NCI-H187 treated with DMSO at 0.1 percent for 48 hours (cell line): ENCODE results near the gene GLP2R.

Experiments used
- DNase-seq: peaks from one replicate; lab custom pipeline; 2025; lab: John Stamatoyannopoulos, UW

GLP2R gene

DNA sequence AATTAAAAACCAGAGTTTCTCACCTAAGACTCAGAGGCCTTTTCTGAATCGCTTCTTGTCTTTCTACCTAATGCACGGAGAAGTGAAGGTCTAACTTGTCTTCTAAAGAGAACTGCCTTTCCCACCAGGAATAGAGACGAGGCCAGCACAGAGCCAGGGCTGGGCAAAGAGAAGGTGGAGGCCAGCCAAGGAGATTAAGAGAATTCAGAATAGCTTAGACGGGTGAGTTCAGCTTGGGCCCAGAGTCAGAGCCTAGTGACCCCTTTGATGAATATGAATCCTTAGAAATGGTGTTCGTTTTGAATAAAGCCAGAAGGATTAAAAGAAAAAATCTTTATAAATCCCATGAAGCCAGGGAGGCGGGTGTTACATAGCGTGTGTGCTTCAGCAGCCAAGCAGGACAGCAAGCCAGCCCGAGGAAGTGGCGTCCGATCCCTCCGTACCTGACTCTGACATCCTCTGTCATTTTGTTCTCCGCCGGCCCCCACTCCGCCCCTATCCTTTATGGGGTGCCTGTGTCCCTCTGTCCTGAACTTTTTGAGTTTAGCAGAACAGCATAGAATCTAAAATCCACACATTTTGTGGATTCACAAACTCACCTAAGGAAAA lies 11.3 kb upstream of the GLP2R start:
- DNase-seq: no peak

DNA sequence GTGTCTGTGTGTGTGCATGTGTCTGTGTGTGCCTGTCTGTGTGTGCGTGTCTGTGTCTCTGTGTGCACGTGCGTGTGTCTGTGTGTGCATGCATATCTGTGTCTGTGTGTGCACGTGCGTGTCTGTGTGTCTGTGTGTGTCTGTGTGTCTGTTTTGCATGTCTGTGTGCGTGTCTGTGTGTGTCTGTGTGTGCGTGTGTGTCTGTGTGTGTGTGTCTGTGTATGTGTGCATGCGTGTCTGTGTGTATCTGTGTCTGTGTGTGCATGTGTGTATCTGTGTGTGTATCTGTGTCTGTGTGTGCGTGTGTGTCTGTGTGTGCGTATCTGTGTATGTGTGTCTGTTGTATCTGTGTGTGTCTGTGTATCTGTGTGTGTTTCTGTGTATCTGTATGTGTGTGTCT lies 9.3 kb upstream of the GLP2R start:
- DNase-seq: no peak

DNA sequence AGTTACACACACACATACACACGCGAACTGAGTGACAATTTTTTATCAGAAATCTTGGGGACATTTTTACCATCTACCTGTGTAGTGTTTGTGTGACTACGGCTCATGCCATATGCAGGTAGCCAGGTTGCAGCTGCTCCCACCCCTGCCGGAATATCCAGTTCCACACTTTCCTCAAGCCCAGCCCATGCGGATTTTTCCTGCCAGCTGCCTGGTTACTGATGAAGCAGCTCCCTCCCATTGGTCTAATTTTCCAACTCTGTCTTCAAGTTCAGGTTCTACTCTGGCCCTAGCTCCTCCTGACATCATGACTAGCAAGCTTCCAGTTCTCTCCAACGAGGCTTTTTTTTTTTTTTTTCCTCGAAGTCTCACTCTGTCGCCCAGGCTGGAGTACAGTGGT lies 8.6 kb upstream of the GLP2R start:
- DNase-seq: no peak

GRCh38 chr17:9818760-9819159 lies 7.0 kb upstream of the GLP2R start:
- DNase-seq: no peak

DNA sequence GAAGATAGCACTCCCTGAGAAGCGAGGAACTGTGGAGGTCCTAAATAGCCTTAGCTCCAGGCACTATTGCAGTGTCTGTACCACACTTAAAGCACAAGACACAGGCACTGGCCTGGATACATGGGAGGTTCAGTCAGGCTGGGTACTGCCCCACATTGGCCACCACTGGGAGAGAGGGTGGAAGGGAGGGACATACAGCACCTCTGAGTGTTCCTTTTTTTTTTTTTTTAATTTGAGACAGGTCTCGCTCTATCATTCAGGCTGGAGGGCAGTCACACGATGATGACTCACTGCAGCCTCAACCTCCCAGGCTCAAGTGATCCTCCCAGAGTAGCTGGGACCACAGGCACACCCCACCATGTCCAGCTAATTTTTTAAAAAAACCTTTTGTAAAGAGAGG lies 5.3 kb upstream of the GLP2R start:
- no peak for DNase-seq

- no peak for DNase-seq
Observed at GRCh38 chr17:9821921-9822320, 3.8 kb upstream of the GLP2R start, which contains the start of gene GSG1L2. TSS of gene GSG1L2 (minus strand) at chr17:9822079. CDS start at chr17:9822071, 8 bp downstream.

- DNase-seq: no peak
Observed at GRCh38 chr17:9824094-9824493, 1.6 kb upstream of the GLP2R start.

- no peak for DNase-seq
Observed at GRCh38 chr17:9824797-9825338, 856 bp upstream of the GLP2R start.

- DNase-seq: no peak
Observed at GRCh38 chr17:9828296-9829295, 2.9 kb downstream of the GLP2R start.

- no peak for DNase-seq
Observed at GRCh38 chr17:9829343-9829742, 3.6 kb downstream of the GLP2R start.

DNA sequence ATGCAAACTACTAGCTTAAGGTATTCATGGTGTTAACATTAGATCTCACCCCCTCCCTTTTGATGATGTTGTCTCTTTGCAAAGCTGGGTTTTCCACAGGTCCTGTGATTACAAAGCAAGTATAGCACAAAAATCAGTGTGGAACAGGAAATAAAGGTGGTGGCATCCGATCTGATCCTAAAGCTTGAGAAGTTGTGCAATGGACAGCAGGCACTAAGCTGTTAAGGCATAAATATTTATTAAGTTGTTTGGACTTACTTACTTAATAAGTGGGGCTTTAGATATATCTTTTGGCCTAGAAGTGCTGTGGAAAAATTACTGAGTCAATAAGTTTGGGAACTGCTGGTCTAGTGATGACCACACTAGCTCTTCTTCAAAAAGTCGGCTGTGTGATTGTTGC lies 5.0 kb downstream of the GLP2R start:
- no peak for DNase-seq

- no peak for DNase-seq
Observed at GRCh38 chr17:9833922-9834321, 8.2 kb downstream of the GLP2R start.

DNA sequence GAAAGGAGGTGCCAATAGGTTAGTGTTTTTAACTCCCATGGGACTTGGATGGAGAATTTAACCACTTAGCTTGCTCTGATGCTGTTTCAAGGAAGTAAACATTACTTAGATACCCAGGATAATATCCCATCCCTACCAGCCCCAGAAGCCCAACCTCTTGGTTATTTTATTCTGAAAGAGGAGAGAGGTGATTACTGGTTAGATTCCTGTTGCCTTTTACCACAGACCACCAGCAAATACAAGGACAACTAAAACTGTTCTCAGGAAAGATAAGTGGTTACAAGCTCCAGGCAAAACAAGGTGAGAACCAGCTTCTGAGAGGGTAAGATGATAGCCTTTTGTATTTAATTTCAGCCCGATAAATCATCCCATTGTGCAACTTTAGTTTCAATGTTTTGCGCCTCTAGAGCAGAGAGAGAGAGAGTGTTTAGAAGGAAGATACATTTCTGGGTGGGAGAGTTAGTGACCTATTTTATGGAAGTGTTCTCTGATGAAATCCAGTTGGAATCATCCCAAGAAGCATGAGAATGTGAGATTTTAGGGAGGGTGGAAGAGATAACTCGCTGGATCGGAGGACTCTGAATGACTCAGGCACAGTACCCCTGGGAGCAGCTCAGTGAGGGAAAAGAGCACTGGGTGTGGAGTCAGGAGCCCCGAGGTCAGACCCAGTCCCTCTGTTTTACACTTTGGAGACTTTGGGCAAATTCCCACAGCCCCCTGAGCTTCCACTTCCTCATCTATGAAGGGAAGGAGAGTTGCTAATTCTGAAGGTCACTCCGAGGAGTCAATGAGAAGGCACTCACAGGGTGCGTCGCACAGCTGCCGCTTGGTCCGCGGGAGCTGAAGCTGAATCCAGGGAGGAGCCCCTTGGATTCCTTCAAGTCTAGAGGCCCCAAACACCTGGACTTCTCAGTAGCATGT lies 12.1 kb downstream of the GLP2R start:
- DNase-seq: no peak

DNA sequence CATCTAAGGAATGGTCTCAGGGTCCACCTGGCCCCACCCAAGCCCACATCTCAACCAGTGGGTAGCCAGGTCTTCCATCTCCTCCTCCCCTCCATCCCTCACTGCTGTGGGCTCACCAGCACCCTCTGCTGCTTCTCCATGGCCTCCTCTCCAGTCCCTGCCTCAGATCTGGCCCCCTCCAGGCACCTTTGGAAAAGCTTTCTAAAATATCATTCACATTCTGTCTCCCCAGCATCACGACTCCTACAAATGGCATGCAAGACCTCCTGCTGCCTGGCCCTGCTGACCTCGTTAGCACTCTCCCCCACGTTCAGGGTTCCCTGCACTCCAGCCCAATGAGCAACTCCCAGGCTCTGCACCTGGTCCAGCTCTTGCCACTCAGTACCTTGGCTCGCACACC lies 13.7 kb downstream of the GLP2R start:
- no peak for DNase-seq

DNA sequence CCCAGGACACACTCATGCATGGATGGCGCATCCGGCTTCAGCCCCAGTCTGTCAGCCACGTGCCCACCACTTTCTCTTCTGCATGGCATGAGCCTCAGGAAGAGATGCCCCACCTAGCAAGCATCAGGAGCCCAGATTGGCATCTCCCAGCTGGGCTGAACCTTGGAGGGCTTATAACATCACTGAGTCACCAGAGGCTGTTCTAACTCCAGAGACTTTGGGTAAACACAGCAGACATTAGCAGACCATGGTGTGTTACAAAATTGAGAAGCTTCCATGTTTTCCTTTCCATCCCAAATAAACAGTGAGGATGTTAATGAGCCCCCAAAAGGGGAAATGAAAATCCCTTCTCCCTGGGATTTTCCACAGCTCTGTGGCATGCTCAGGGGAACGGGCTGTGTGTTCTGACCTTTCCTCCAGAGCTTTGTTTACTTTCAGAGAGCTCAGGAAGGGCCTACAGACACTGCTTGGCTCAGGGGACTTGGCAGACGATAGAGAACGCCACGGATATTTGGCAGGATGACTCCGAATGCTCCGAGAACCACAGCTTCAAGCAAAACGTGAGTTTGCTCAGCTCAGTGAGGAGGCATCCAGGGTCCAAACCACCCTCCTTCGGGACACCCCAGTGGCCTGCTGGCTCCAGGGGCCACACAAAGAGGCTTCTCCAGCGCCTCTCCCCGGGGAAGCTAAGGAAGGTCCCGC lies 16.5 kb downstream of the GLP2R start:
- no peak for DNase-seq

GRCh38 chr17:9843152-9844010 lies 17.7 kb downstream of the GLP2R start:
- no peak for DNase-seq

DNA sequence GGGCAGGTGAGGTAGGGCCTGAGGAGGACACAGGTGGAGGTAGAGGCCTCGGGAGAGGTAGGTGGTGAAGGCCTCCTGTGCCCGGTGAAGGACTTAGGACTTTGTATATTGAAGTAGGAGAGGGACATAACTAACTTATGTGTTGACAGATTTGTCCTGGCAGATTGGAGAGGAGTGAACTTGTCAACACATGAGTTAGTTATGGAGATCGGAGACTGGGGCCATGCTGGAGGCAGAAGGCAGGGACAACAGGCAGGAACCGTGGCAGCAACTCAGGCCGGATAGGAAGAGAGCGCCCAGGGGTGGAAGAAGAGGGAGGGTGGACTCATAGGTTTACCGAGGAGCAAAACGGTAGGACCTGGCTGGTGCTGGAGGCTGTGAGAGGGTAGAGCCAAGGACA lies 18.4 kb downstream of the GLP2R start:
- DNase-seq: no peak

DNA sequence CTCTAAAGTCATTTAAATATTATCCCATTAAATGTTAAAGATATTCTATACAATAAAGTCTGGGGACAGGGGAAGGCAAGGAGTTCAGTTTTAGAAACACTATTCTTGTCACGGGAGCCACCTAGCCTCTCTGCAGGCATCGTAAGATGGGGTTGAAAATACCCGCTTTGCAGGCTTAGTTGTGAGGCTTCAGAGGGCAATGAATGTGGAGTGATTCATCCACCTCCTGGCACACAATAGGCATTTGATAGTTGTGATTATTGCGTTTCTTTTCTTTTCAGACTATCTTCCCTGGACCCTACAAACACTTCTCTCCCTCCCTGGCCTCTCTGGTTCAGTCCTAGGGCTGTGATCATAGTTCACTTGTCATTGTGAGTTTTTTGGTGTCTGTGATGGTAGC lies 19.6 kb downstream of the GLP2R start:
- no peak for DNase-seq

DNA sequence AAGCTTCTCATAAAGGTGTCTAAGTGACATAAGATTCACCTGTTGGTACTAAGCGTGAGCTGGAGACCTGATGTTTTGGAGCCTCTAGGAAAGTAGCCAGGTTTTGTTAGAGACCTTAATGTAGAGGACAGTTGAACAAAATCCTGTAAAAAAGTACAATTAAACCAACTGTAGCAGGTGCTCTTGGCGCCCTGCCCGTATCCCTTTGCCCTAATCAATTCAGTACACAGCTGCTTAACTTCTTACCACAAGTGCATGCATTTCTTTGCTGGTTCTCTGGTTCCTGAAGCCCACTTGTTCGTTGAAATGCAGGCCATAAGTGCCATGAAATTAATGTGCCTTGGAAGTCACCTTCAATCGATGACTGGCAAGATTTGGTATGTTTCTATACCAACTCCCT lies 24.4 kb downstream of the GLP2R start:
- DNase-seq: no peak

DNA sequence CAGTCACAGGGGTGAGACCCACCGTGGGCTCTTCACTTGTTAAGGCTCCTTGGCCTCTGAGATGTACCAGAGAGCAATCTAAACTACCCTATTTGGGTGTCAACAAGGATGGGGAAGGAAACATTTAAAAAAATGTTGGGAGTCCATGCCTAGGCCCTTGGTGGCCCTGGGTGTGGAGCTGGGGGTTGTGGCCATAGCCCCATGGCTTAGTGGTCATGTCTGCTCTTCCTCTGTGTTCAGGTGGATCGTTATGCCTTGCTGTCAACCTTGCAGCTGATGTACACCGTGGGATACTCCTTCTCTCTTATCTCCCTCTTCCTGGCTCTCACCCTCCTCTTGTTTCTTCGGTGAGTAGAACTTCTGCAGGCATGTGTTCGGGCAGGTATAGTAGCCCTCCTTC lies 28.5 kb downstream of the GLP2R start:
- DNase-seq: no peak
